Measurements from ENCODE around the gene CPVL. TPM values are rescaled to one million over a fixed set of nuclear protein-coding genes. Genes with fewer than 3 reads are reported as not detected.

CPVL gene
- total and polyA plus RNA-seq, 2 donors (not counting 1 experiment from before 2014, with no cell fraction given), result 2.6 TPM; not detected in 1

GRCh38 chr7:29116361-29117200 is 29.8 kb downstream of the CPVL start:
- Histone ChIP-seq H2AFZ (ENCODE audit: insufficient read depth, low read depth, low read length, poor library complexity, severe bottlenecking) (no peak overlapping the region), H4K20me1 (ENCODE audit: control insufficient read depth, insufficient read depth, low read length, poor library complexity, severe bottlenecking) (no peaks in the 10 kb centered on the region), H3K4me1 (ENCODE audit: control insufficient read depth in 2 of 2, insufficient read depth in 2 of 2, low read length in 2 of 2) (peaks cover 0 to 4% of the 10 kb centered on the region in 2 donors), H3K27ac (ENCODE audit: low read length in 2 of 2) (no peak overlapping the region), H3K79me2 (ENCODE audit: control insufficient read depth, insufficient read depth, low read length) (no peaks in the 10 kb centered on the region), H3K9ac (ENCODE audit: low read length) (no peak overlapping the region), H3K4me3 (ENCODE audit: control extremely low read depth in 1 of 5, extremely low read depth in 1 of 5, insufficient read depth in 1 of 5, low read depth in 2 of 5, low read length in 4 of 5) (no peak overlapping the region), H3K4me2 (replicated peaks; ENCODE audit: low read depth, low read length, poor library complexity, severe bottlenecking) (no peak overlapping the region), H3K36me3 (replicated peaks in 1 of 2; ENCODE audit: control extremely low read depth in 1 of 2, control insufficient read depth in 1 of 2, extremely low read depth in 1 of 2, insufficient read depth in 2 of 2, low read length in 1 of 2) (no peaks in the 10 kb centered on the region), H3K27me3 (replicated peaks in 1 of 4; ENCODE audit: control extremely low read depth in 1 of 4, control insufficient read depth in 3 of 4, insufficient read depth in 4 of 4, low read length in 3 of 4) (peaks cover 0 to 3% (median 0%) of the 10 kb centered on the region in 4 experiments), H3K9me3 (ENCODE audit: control extremely low read depth in 1 of 3, control insufficient read depth in 2 of 3, insufficient read depth in 1 of 3, low read length in 2 of 3) (no peaks in the 10 kb centered on the region)
- 83% methylated on average over 2 of the region's 5 CpGs for WGBS (ENCODE audit: insufficient coverage)
- Mint-ChIP-seq H3K4me3 (no peak overlapping the region), H3K27ac (no peak overlapping the region), H3K9me3 (ENCODE audit: insufficient read depth) (no peaks in the 10 kb centered on the region), H3K4me1 (peaks cover 7% of the 10 kb centered on the region), H3K27me3 (peaks cover 26% of the 10 kb centered on the region)
- intact Hi-C loops (cut with micrococcal nuclease), result no loop called here
- CTCF ChIA-PET, result interaction anchor here (0.5 kb wide), 1 partner anchor 212 kb away, joined by 5 read pairs; no protein-coding TSS in a partner anchor
- TF ChIP-seq EZH2 (IDR thresholded peaks at IDR 0.05; ENCODE audit: borderline replicate concordance, insufficient read depth, low read depth, low read length, poor library complexity, severe bottlenecking), result no peak
- TF ChIP-seq CTCF (IDR thresholded peaks at IDR 0.05), result no peak
- POLR2A ChIA-PET, result no interaction called here
- ATAC-seq (ENCODE audit: low read depth), result no peak
- DNase-seq, result no peak

GRCh38 chr7:29115753-29116152 is 30.6 kb downstream of the CPVL start:
- peaks cover 7% of the 10 kb centered on the region for H3K4me1 Mint-ChIP-seq

More at GRCh38 chr7:29115753-29116152, 30.6 kb downstream of the CPVL start:
- Histone ChIP-seq H3K9ac (ENCODE audit: low read length) (no peak overlapping the region), H4K20me1 (ENCODE audit: control insufficient read depth, insufficient read depth, low read length, poor library complexity, severe bottlenecking) (no peaks in the 10 kb centered on the region), H2AFZ (ENCODE audit: insufficient read depth, low read depth, low read length, poor library complexity, severe bottlenecking) (no peak overlapping the region), H3K36me3 (replicated peaks in 1 of 2; ENCODE audit: control extremely low read depth in 1 of 2, control insufficient read depth in 1 of 2, extremely low read depth in 1 of 2, insufficient read depth in 2 of 2, low read length in 1 of 2) (no peaks in the 10 kb centered on the region), H3K4me3 (ENCODE audit: control extremely low read depth in 1 of 5, extremely low read depth in 1 of 5, insufficient read depth in 1 of 5, low read depth in 2 of 5, low read length in 4 of 5) (no peak overlapping the region), H3K9me3 (ENCODE audit: control extremely low read depth in 1 of 3, control insufficient read depth in 2 of 3, insufficient read depth in 1 of 3, low read length in 2 of 3) (no peaks in the 10 kb centered on the region), H3K4me2 (replicated peaks; ENCODE audit: low read depth, low read length, poor library complexity, severe bottlenecking) (no peak overlapping the region), H3K27ac (ENCODE audit: low read length in 2 of 2) (no peak overlapping the region), H3K27me3 (replicated peaks in 1 of 4; ENCODE audit: control extremely low read depth in 1 of 4, control insufficient read depth in 3 of 4, insufficient read depth in 4 of 4, low read length in 3 of 4) (peaks cover 0 to 3% (median 0%) of the 10 kb centered on the region in 4 experiments), H3K79me2 (ENCODE audit: control insufficient read depth, insufficient read depth, low read length) (no peaks in the 10 kb centered on the region), H3K4me1 (ENCODE audit: control insufficient read depth in 2 of 2, insufficient read depth in 2 of 2, low read length in 2 of 2) (peaks cover 0 to 4% of the 10 kb centered on the region in 2 donors)
- intact Hi-C loops (cut with micrococcal nuclease), result no loop called here
- POLR2A ChIA-PET, result no interaction called here
- CTCF ChIA-PET, result no interaction called here
- no peak for TF ChIP-seq EZH2 (IDR thresholded peaks at IDR 0.05; ENCODE audit: borderline replicate concordance, insufficient read depth, low read depth, low read length, poor library complexity, severe bottlenecking)
- TF ChIP-seq CTCF (IDR thresholded peaks at IDR 0.05), result no peak
- Mint-ChIP-seq H3K27ac (no peak overlapping the region), H3K27me3 (peaks cover 33% of the 10 kb centered on the region), H3K9me3 (ENCODE audit: insufficient read depth) (peaks cover 2% of the 10 kb centered on the region), H3K4me3 (no peak overlapping the region)
- DNase-seq, result no peak
- no peak for ATAC-seq (ENCODE audit: low read depth)
- WGBS (ENCODE audit: insufficient coverage), result no CpG with 5 or more reads among the region's 1 CpG

Data from B cell (primary cell).